SK-N-SH (cell line): ENCODE data around the gene PRR20G.

Source experiments
- CHD2 ChIP-seq: fragments of 150-350 bp; IDR thresholded peaks from 2 replicates; pipeline ENCODE4 v1.6.1; 2018; ENCODE audit warnings: low read length; ENCODE audit not compliant: partially characterized antibody
- CTCF ChIP-seq: fragments of 200-600 bp; sonication (generic); IDR thresholded peaks from 2 replicates; pipeline ENCODE4 v1.6.1; 2017; ENCODE audit warnings: antibody characterized with exemption, mild to moderate bottlenecking, moderate library complexity
- FOXJ3 ChIP-seq: sonication (generic); formaldehyde crosslinking; IDR thresholded peaks from 2 replicates; pipeline ENCODE4 v1.5.1; 2020; ENCODE audit warnings: mild to moderate bottlenecking, missing genetic modification reagents
- GATA2 ChIP-seq: sonication (generic); formaldehyde crosslinking; IDR thresholded peaks from 2 replicates; pipeline ENCODE4 v1.5.0; 2020; ENCODE audit warnings: mild to moderate bottlenecking, missing genetic modification reagents
- POLR2AphosphoS5 ChIP-seq: IDR thresholded peaks from 2 replicates; pipeline ENCODE4 v1.6.1; 2012; ENCODE audit warnings: low read depth, low read length
- RAD21 ChIP-seq: IDR thresholded peaks from 2 replicates; pipeline ENCODE4 v1.6.1; 2012; ENCODE audit warnings: mild to moderate bottlenecking, low read length
- REST ChIP-seq: IDR thresholded peaks from 2 replicates; pipeline ENCODE4 v1.6.1; 2012; ENCODE audit warnings: mild to moderate bottlenecking, low read depth, low read length, moderate library complexity
- RXRA ChIP-seq: IDR thresholded peaks from 2 replicates; pipeline ENCODE4 v1.4.0; 2012; ENCODE audit warnings: low read depth, mild to moderate bottlenecking, borderline replicate concordance
- SMC3 ChIP-seq: IDR thresholded peaks from 2 replicates; pipeline ENCODE4 v1.6.1; 2012; ENCODE audit warnings: low read depth, low read length, improper control_type of control experiment
- YY1 ChIP-seq: IDR thresholded peaks from 2 replicates; pipeline ENCODE4 v1.4.0; 2012; ENCODE audit warnings: low read depth, mild to moderate bottlenecking

DNA sequence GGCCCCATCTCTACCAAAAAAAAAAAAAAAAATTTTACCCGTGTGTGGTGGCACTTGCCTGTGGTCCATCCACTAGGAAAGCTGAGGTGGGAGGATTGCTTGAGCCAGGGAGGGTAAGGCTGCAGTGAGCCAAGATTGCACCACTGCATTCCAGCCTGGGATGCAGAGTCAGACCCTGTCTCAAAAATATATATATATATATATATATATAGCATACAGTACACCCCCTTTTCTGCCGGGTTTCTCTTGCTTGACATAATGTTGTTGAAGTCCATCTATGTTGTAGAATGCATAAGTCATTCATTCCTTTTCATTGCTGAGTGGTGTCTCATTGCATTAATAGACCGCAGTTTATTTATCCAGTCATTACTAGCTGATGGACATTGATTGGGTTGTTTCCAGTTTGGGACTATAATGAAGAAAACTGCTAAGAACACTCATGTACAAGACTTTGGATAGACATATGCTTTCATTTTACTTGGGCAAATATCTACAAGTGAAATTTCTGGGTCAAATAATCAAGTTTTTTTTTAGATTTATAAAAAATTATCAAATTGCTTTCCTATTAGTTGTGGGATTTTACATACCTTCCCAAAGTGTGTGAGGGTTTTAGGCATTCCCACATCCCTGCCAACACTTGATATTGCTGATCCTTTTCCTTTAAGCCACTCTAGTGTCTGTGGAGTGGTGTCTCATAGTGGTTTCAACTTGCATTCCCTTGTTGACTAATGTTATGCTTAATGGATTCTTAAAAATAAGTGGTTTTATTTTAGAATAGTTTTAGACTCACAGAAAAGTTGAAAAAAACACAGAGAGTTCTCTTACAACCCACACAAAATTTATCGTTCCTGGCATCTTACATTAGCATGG, 2.1 kb upstream of the PRR20G start:
- no peak for TF ChIP-seq REST
- TF ChIP-seq RXRA = no peak
- no peak for TF ChIP-seq GATA2 (CRISPR knock-in tag)
- no peak for TF ChIP-seq CTCF
- no peak for TF ChIP-seq RAD21
- no peak for TF ChIP-seq CHD2
- no peak for TF ChIP-seq YY1
- no peak for TF ChIP-seq SMC3
- TF ChIP-seq POLR2AphosphoS5 = no peak
- TF ChIP-seq FOXJ3 (CRISPR knock-in tag) = no peak
